HuH-7 (cell line): Measurements from ENCODE around the gene AFAP1L2.

Source experiments
- DNase-seq: peaks from one replicate; pipeline ENCODE4 v3.0.0; 2011; ENCODE audit warnings: low spot score

Gene AFAP1L2, protein sequence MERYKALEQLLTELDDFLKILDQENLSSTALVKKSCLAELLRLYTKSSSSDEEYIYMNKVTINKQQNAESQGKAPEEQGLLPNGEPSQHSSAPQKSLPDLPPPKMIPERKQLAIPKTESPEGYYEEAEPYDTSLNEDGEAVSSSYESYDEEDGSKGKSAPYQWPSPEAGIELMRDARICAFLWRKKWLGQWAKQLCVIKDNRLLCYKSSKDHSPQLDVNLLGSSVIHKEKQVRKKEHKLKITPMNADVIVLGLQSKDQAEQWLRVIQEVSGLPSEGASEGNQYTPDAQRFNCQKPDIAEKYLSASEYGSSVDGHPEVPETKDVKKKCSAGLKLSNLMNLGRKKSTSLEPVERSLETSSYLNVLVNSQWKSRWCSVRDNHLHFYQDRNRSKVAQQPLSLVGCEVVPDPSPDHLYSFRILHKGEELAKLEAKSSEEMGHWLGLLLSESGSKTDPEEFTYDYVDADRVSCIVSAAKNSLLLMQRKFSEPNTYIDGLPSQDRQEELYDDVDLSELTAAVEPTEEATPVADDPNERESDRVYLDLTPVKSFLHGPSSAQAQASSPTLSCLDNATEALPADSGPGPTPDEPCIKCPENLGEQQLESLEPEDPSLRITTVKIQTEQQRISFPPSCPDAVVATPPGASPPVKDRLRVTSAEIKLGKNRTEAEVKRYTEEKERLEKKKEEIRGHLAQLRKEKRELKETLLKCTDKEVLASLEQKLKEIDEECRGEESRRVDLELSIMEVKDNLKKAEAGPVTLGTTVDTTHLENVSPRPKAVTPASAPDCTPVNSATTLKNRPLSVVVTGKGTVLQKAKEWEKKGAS

DNA sequence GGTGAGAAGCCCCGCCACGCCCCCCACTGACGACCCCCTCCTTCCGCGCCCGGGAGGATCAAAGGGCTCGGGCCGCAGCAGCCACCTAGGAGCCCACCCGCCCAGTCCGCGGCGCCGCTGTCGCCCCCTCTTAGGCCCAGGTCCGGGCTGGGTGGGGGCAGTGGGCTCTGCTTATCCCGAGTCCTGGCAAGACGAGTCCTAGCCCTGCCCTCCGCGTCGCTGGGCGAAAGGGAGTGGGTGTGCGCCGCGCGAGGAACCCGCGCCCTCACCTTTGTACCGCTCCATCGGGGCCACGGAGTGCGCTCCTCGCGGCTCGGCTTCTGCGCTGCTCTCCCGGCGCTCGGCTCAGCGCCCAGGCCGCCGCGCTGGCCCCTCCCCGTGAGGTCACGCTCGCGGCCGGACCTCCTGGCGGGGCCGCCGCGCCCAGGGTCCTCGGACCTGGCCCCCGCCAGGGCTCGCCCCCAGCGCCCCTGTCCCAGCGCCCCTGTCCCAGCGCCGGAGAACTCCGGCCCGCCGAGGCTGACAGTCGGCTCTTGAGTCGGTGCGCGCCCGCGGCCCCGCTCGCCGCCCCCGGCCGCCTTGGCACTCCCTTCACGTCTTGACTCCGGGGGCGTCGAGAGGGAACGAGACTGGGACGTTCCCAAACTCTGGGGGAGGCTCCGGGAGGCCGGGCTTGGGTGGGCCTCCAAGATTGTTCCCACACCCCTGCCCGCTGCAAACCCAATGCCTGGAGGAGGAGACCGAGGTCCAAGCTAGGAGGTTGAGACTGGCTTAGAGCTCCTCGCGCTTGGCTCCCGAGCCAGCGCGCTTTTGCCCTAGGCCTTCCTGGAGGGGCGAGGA, at the start of gene AFAP1L2:
Gene AFAP1L2, minus strand, starts transcription at position 332 of the 840 bp plus-strand sequence. Its CDS starts 47 bp downstream, at position 285.
- peak; percentile 42 for DNase-seq

DNA sequence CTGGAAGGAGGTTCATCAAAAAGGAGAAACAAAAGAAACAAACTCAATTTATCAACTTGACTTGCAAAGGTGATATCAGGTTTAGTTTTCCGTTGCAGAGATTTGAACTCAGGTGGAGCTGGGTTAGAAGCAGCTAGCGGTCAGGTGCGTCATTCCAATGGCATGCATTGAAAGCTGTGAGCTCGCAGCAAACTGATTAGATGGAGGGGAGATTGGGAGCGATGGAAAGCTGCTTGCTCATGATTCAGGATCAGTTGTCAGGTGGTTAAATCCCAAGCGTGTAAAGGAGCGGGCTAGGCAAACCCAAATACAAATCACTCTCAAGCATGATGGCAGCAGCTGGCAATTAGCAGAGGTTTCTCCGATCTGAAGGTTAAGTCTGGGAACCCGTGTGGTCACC, 49.3 kb upstream of the AFAP1L2 start:
- no peak for DNase-seq

DNA sequence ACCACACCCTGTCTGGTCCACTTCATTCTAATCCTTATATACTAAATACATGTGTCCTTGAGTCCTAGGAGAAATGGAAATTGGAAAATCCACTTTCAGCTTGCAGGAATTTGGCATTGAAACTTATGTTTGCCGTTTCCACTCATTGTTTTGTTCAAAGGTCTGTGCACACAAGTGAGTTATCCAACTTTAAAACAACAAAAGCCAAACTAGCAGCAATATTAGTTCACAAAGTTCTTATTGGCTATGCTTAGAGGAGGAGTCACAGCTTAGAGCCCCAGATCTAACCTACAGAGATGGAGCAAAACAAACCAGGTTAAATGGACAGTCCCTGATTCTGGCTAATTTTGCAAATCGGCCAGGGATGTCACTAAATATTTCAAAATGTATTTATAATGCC, 44.6 kb upstream of the AFAP1L2 start:
- DNase-seq: no peak

DNA sequence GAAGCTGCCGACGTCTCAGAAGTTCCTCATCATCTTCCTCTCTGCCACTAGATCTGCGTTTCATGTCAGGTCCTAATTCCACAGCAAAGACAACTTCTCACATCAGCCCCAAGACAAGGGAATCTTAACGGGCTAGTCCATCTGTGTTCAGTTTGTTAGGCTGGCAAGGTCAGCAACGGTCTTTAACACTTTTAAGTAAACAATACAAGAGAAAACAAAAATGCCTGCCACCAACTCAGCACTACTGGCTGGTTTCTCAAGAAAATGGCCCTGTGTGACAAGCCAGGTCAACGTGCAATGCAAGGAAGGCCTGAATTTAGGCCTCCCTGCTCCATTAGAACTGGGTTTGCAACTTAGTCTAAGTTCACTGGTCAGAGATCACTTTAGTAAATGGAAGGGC, 41.0 kb upstream of the AFAP1L2 start:
- no peak for DNase-seq

DNA sequence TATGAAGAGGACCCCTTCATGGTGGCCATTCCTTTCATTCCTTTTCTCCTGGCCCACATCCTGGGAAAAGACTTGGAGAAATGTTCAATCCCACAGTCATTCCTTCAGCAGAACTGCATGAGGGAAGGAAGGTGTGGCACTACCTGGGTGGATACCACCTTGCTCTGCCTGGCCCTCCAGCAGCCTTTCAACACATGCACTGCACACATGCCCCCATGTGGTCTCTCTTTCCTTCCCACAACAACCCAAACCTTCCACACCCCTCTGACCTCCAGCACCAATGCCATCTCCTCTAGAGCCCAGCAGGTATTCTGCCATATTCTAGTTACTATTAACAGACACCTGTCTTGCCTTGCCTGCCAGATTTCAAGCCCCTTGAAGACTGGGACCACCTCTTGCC, 40.5 kb upstream of the AFAP1L2 start:
- DNase-seq: no peak

DNA sequence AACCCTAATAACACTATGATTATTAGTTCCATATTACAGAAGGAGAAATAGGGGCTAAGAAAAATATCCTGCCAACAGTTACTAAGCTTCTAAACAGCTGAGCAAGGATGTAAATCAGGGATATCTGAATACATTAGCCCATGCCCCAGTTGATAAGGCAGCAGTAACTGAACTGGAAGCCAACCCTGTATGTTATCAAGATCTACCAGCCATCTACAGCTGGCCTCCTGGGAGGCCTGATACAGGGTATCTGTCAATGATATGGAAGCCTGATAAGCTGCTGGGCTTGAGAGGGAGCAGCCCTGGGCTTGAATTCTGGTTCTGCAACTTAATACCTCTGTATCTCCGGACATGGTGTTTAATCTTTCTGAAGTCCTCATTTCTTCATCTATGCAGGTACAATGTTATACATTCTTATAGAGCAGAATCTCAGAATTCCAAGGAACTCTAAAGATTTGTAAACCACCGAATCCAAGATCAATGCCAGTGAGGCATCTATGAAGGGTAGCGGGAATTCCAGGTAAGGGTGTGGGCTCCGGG, 37.9 kb upstream of the AFAP1L2 start:
- DNase-seq: no peak

DNA sequence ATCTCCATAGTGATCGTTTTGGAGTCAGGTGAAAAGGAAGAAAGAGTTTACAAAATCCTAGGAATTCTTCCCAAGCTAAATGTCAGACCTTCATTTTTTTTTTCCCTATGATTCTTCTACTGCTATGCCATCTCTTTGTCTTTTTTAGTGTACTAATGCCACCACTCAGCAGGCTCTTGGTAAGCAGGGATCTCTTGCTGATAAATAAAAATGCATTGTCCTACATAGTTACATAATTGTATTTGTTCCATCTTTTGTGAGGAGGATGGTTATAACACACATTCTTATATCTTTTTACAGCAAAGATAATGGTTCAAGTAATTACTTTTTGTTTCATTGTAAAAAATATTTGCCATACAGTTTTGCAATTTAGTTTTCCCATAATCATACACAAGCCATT, 36.8 kb upstream of the AFAP1L2 start:
- no peak for DNase-seq

DNA sequence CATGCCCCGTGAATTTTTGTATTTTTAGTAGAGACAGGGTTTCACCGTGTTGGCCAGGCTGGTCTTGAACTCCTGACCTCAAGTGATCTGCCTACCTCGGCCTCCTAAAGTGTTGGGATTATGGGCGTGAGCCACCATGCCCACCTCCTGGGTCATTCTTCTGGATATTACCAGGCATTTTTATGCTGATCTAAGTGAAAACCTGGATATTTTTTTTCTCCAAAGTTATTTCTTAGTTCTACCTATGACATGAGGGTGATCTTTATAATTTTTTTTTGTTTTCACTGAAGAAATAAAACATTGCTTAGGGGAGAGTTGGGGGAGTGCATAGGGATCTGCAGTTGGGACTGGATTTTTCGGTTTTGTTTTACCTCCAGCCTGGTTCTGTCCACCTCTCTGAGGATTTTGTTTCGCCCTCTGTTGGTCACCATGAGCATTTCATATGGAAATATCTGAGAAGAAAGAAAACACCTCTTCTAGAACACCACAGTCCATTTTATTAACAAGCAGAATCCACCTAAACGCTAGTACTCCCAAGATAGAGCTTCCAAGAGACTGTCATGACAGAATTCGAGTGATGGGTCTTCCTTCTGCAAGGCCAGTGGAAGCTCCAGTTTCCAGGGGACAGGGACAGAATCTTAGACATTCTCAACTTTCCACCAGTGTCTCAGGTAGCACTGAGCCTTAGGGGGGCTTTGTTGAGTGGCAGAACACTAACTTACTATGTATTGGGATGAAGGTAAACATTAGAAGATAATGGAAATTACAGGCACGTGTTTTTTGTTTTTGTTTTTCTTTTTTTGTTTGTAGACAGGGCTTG, 33.4 kb upstream of the AFAP1L2 start:
- peak; percentile 23 for DNase-seq

DNA sequence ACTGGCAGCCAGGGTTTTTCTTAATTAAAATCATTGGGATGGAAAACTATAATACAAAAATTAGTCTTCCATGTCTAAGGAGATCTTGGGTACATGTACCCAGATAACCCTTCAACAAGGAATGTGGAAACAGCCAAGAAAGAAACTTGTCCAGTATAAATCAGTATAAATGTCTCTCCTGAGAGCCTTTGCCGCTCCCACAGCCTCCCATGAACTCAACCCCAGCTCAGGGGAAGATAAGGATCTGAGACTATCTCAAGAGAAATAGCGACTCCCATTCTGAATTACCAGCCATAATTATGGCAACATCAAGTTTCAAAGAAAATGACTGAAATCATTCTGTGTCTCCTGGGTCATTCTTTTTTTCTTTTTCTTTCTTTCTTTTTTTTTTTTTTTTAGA, 32.6 kb upstream of the AFAP1L2 start:
- DNase-seq: no peak

DNA sequence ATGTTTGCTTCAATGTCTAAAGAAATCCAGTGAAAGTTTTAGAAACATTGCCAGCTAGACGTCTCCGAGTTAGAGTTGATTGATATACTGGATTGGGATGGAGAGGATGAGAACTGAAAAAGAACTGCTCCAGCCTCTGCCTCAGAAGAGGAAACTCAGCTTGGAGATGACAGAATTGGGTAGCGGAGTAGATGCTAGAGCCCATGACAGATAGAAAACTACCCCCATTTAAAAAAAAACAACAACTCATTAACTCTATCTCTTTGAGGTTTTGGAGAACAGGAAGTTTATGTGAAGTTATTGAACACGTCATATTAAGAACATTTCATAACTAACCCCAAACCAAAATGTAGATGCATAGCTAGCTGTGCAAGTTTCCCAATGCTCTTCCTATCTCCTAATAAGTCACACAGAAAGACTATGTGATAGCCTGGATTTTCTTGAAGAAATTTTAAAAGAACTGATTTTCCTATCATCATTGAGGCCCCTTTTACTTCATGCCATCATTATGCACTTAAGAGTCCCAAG, 28.3 kb upstream of the AFAP1L2 start:
- DNase-seq: no peak

DNA sequence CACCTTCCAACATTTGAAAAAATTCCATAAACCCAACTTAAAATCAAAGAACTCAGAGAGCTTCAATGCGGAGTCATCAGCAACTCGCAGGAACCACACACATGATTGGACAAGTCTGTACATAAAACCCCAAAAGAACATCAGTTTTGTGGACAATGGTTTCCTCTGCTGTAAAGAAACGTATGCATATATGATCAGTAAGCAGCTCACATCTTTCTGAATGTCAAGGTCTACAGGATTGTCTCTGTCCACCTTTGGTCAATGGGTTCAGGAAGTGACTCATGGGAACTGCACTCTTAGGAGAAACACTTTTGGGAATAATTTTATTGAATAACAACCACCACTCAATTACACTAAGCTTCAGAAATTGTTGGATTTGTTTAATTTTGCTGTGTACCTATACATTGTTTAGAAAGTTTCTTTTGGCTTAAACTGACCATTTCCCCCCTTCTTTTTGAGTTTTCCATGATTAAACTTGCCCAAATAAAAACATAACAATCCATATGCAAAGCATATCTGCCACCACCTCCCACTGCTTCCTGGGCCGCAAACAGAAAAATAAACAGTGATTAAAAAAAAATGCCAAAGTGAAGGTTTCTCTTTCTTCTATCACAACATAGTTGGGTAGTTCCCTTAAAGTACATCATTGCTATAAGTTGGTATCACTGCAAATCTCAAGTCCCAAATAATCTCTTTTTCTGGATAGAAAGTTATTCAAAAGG, 27.3 kb upstream of the AFAP1L2 start:
- DNase-seq: no peak

DNA sequence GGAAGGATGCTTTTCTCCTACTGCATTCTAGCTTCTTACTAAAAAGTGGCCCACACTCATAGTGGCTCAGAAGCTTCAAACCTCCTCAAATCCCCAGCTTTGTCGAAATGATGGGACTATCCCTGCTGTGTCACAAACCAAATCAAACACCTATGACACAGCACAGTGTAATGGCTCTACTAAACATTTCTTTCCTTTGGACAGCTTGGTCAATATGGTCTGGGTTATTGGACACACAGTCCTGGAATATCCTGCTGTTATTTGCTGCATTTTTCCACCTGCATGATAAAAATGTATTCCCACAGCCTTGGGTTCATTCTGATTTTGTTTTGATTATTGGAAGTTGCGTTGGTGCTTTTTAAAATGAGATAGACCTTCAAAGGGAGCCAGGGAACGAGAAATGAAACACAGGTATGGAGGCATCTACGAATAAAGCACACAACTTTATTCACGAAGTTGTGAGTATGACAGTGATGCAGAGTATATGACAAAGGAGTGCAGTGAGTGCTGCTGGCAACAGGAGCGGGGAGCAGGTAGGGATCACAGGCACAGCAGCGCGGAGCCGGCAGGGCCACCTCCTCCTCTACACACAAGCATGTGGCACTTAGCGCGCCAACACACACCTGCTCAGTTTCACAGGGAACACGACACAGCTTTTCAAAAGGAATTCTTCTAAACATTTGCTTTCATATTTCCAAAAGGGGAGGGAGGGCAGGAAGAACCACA, 26.5 kb upstream of the AFAP1L2 start:
- no peak for DNase-seq

DNA sequence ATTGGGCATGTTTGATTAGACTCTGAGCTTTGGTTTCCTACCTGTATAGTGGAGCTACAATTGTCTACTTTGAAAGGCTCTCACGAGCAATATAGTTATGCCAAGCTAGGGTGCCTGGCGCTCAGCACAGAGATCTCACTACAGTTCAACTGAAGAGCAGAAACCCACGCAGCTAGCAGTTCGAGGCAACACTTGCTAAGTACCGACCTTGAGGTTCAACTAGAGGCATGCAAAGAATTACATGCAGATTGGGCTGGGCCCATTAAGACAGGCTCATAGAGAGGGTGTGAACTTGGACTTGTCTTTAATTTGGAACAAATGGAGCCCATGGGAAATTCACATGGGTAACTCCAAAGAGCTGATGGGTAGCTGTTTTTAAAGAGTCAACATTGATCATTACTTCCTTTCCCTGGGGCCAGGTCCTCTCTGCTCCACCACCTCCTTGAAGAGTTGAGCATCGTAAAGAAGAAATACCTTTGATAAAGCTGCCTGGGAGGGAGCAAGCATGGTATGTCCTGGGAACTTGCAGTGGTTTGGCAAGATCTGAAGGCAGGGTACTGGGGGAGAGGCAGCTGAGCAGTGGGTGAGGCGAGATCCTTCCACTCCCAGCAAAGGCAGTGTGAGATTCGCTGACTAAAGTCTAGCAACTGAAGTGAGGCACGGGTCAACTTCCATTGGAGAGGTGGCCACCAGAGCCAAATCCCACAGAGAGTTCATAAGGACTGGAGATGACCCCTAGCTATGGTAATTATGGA, 25.5 kb upstream of the AFAP1L2 start:
- no peak for DNase-seq

DNA sequence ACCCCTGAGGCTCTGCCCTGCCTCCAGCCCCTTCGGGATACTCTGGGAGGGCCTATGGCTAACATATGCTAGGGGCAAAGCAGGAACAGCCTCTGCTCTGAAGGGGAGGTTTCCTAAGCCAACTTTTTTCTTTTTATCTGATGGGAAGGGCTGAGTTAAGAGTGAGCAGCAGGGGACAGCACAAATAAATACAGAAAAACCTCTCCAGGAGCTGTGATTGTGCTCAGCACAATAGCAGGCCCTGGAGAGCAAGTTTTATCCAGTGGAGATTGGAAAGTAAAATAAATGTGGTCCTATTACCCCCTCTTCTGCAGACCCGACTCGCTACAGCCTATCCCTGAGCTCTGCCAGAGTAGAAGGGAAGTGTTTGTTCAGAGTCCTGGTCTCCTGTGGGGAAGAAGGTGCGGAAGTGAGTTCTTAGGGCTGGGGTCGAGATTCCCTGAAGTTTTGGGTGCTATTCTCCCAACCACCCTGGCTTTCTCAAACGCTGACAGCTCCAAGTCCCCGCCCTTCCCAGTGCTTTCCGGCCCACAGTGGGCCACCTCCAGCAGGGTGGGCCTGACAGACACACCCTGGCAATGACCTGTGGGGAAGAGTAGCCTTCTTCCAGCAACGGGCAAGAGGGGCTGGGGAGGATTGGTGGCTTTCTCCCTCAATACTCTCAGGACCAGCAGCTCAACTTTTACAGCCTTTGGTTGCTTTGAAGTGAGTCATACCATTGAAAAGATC, 23.0 kb upstream of the AFAP1L2 start:
- no peak for DNase-seq

DNA sequence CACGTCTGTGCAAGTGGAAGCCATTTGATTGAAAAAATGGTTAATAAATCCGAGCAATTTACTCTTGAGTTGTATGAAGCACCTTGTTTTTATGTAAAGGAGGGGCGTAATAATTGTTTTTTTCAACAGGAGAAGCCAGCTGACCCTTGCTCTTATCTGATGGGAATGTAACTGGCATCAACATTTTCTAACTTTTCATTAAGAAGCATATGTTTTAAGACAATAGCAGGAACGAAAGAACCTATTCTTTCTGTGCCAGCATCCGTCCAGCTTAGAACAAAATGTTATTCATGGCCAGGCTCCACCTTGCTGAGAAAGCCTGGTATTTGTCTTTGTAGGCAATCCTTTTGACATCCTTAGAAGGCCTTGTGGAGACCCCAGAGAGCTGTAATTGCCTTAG, 22.2 kb upstream of the AFAP1L2 start:
- DNase-seq: no peak

DNA sequence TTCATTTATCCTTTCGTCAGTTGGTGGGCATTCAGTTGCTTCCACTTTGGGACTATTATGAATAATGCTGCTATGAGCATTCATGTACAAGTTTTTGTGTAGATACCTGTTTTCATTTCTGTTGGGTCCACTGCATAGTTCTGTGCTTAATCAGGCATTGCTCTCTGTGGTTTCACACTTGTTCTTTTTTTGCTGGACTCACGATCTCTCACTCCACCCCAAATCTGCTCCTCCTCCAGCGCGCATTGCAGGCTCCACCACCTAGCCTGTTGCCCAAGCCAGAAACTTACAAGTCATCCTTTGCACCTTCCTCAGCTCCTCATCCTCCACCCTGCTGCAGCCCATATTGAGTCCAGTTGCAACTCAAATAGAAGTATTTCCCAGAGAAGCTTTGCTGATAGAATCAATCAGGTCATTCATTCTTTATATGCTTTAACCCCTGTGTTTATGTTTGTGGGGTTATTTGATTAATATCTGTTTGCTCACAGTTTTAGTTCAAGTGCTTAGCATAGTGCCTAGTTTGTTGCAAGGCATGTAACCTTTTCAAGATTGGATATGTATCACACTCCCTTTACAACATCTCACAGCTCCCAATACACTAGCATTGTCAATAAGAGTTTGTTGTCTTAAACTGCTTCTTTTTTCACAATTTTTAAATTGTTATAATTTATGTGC, 16.6 kb upstream of the AFAP1L2 start:
- no peak for DNase-seq

DNA sequence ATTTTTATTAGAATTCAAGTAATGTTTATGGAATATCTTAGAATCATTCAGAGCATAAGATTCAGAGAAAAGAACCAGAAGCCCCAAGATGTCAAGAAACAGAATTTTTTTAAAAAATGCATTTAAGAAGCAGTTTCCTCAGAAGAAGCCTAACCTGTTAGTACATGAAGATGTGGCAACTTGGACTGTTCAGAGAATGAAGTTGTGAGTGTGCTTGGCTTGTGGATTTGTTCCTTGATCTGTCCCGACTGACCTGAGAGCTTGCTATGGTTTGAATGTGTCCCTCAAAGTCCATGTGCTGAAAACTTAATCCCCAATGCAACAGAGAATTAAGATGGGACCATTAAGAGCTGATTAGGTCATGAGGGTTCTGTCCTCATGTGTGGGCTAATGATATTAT, 13.8 kb upstream of the AFAP1L2 start:
- DNase-seq: no peak
